SK-N-SH treated with all-trans-retinoic acid at 6 μM for 48 hours (cell line): Measurements from ENCODE around the gene VAT1L.

ENCODE experiments used
- BACH2 ChIP-seq: fragments of 250-450 bp; sonication (Bioruptor Pico); IDR thresholded peaks from 2 replicates; pipeline ENCODE4 v1.9.0; 2021; ENCODE audit warnings: mild to moderate bottlenecking, borderline replicate concordance
- CSDC2 ChIP-seq: fragments of 250-450 bp; sonication (Bioruptor Pico); IDR thresholded peaks from 2 replicates; pipeline ENCODE4 v1.5.0; 2020; ENCODE audit warnings: mild to moderate bottlenecking, moderate library complexity
- PATZ1 ChIP-seq: fragments of 250-450 bp; sonication (Bioruptor Pico); IDR thresholded peaks from 2 replicates; pipeline ENCODE4 v1.8.0; 2020; ENCODE audit warnings: mild to moderate bottlenecking, moderate library complexity, borderline replicate concordance
- PPARA ChIP-seq: fragments of 250-450 bp; sonication (Bioruptor Pico); IDR thresholded peaks from 2 replicates; pipeline ENCODE4 v1.5.0; 2020; ENCODE audit warnings: mild to moderate bottlenecking, borderline replicate concordance
- SNAI2 ChIP-seq: fragments of 250-450 bp; sonication (Bioruptor Pico); IDR thresholded peaks from 2 replicates; pipeline ENCODE4 v1.5.0; 2020; ENCODE audit warnings: mild to moderate bottlenecking, moderate library complexity
- TOX ChIP-seq: fragments of 250-450 bp; sonication (Bioruptor Pico); IDR thresholded peaks from 2 replicates; pipeline ENCODE4 v1.8.0; 2021; ENCODE audit warnings: mild to moderate bottlenecking, moderate library complexity, borderline replicate concordance
- ZFP30 ChIP-seq: fragments of 450-650 bp; formaldehyde crosslinking; IDR thresholded peaks from 2 replicates; pipeline ENCODE4 v1.5.0; 2022; ENCODE audit warnings: mild to moderate bottlenecking, moderate library complexity
- ZNF565 ChIP-seq: fragments of 450-650 bp; formaldehyde crosslinking; conservative IDR thresholded peaks from 2 replicates; pipeline ENCODE4 v1.5.0; 2020; ENCODE audit warnings: low read depth, mild to moderate bottlenecking, moderate library complexity

GRCh38 chr16:77945126-77945525, 156.8 kb downstream of the VAT1L start:
- no peak for TF ChIP-seq ZNF565 (CRISPR knock-in tag)
- TF ChIP-seq CSDC2 (CRISPR knock-in tag), result no peak
- no peak for TF ChIP-seq PPARA
- TF ChIP-seq SNAI2 (CRISPR knock-in tag), result no peak
- TF ChIP-seq PATZ1, result no peak
- TF ChIP-seq ZFP30 (CRISPR knock-in tag), result no peak
- no peak for TF ChIP-seq TOX (CRISPR knock-in tag)
- TF ChIP-seq BACH2 (CRISPR knock-in tag), result no peak
